ENCODE measurements around the gene DUS1L.

- TF ChIP-seq CTCF (IDR thresholded peaks at IDR 0.05; ENCODE audit: borderline replicate concordance, extremely low read depth, low read length, poor library complexity, severe bottlenecking) (no peak), EZH2 (IDR thresholded peaks at IDR 0.05; ENCODE audit: borderline replicate concordance, low read depth, low read length, severe bottlenecking) (no peak)
These were observed 57.2 kb downstream of the DUS1L start for GRCh38 chr17:82008258-82008940.

Data from DND-41 (cell line).